Fibroblast of mammary gland (primary cell): ENCODE data around the gene ERVMER34-1.
A peak's percentile ranks its signal among the peaks of the same experiment; 100 is the strongest.

Experiments used
- DNase-seq: peaks from one replicate; pipeline ENCODE4 v3.0.0-alpha.2; 2010; ENCODE audit warnings: low read depth
- H3K4me3 ChIP-seq: 2 replicates; pipeline ENCODE4 v1.5.1; 2011; ENCODE audit warnings: low read depth, mild to moderate bottlenecking, low read length, moderate library complexity; ENCODE audit not compliant: control insufficient read depth
- CTCF ChIP-seq: conservative IDR thresholded peaks from 2 replicates; pipeline ENCODE4 v1.5.1; 2011; ENCODE audit warnings: low read depth, low read length, inconsistent platforms; ENCODE audit not compliant: control insufficient read depth, insufficient read depth

ERVMER34-1 gene

GRCh38 chr4:52783069-52783468 lies 31.8 kb upstream of the ERVMER34-1 start:
- H3K4me3 ChIP-seq: no peak overlapping the region
- DNase-seq: no peak
- no peak for TF ChIP-seq CTCF

GRCh38 chr4:52780617-52781354 lies 29.6 kb upstream of the ERVMER34-1 start:
- no peak for TF ChIP-seq CTCF

DNA sequence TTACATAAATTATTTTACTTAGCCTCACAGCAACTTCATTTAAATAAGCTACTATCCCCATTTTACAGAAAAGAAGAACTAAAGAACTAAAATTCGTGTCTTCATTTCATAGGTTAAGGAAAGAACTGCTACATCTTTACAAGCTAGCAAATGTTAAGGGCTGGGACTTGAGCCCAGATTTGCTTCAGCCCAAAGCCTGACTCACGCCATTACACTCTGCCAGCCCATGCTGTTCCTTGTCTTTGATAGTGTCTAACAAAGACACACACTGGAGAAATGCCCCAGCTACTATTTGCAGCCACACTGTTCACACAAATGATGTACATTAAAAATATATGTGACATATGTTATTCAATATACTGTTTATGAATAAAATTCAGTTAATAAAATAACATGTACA lies 29.0 kb upstream of the ERVMER34-1 start:
- DNase-seq: peak; percentile 78
- no peak overlapping the region for H3K4me3 ChIP-seq
- no peak for TF ChIP-seq CTCF

More at GRCh38 chr4:52780617-52781354, 29.6 kb upstream of the ERVMER34-1 start:
- H3K4me3 ChIP-seq: no peak overlapping the region
- DNase-seq: peak; percentile 35

DNA sequence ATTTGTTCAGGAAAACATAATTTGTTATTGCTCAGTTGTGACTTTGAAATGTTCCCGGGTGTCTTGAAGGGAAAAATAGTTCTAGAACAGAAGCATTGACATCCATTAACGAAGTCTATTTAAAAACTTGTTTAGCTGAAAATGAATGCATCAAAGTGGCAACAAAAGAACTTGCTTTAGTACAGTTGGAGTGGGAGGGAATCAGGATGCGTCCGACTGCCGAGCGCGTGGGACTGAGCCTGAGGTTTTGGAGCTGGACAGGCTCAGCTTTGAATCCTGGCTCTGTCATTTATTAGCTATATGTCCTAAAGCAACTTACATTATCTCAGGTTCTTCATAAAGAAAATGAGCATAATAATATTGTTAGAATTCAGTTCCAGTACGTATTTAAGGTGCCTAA lies 9.0 kb upstream of the ERVMER34-1 start:
- TF ChIP-seq CTCF: no peak
- no peak overlapping the region for H3K4me3 ChIP-seq
- no peak for DNase-seq

DNA sequence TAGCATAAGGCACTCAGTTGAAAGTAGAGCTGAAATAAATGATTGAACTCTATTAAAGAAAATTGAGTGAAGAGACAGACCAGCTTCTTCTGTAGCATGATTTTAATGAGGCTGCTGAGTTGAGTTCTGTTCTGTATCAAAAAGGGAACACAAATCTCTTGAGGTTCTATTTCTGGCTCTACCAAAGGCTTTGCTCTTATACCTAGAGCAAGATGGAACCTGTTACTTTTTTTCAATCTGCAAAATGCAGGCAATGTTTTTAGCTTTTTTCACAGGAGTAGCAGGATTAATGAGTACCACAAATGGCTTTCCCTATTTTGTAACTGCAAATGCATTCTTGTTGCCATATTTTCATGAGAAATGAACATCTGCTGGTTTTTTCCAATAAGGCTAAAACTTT lies 4.2 kb upstream of the ERVMER34-1 start:
- no peak for DNase-seq
- no peak for TF ChIP-seq CTCF
- H3K4me3 ChIP-seq: no peak overlapping the region

GRCh38 chr4:52752936-52753335 lies 1.7 kb upstream of the ERVMER34-1 start:
- TF ChIP-seq CTCF: no peak
- H3K4me3 ChIP-seq: no peak overlapping the region
- DNase-seq: no peak
